Measurements from ENCODE around the gene KIF16B. TPM values are rescaled to one million over a fixed set of nuclear protein-coding genes. Genes with fewer than 3 reads are reported as not detected.
"Not testable (repeated sequence)": the region's sequence is repeated elsewhere in the genome, so short reads cannot be mapped to it uniquely, and the experiment has no call there.

The KIF16B gene
- total RNA-seq, 1 donor from 2014 or later, result 27.4 TPM

DNA sequence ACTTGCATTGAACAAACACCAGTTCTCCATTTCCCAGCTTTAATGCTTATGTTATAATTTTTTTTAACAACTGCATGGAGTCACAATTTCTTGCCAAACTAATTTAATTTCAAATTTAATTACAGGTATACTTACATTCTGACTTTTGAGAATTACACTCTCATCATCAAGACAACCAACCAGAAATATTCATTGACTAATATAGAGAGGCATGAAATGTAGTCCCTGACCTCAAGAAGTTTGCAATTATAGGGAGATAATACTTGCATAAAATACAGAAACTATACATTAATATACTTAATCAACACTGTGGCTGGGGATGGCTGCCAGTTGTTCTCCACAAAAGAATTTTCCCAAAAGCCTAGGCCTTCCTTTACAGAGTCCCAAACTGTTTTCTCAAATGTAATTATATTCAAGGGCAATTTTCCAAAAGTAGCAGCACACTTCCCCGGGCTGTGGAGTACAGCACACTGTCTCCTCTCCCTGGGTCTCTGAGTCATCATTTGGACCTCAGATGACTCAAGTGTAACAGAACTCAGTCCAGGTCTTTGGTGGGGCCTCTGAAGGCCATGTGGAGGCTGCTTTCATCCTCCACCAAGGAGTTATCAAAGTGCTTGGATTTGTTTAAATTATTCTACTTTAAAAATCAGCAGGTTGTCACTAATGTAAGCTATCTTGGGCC lies 114.1 kb downstream of the KIF16B start:
- ATAC-seq, result peak; percentile 90

DNA sequence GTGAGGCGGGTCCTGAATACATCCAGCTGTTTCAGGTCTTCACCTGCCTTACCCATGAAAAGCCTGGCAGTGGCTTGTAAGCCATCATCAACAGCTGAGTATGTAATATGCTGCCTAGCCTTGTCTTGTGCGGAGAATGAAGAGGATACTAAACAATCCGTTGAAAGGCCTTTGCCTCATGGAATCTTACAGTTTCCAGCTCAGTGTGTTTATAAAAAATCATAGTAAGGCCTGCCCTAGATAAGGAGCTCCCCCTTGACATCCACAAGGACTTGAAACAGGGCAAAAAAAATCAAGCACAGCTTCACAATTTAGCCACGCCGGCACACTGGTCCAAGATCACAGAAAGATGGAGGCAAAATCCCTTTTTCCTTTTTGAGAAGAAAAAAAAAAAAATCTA lies 115.7 kb downstream of the KIF16B start:
- DNase-seq (ENCODE audit: low spot score) (no peak), ATAC-seq (no peak)

More for the DNA sequence above, 114.1 kb downstream of the KIF16B start:
- DNase-seq (ENCODE audit: low spot score), result no peak
- intact Hi-C loops (cut with DNase I), result no loop called here

DNA sequence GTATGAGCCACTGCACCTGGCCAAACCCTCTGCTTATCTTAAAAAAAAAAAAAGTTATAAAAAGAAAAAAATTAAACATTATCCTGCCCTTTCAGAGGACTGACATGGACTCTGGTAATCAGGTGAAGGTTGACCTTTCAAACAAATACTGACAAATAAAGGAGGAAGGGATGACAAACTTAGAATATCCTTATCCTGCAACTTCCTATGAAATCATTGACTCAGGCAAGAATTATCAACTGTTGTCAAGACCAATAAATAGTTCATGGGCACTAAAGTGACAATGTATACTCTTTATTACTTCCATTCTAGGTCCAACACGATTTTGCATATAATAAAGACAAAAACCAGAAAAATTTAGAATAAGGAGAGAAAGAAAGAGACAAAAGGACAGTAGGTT lies 117.9 kb downstream of the KIF16B start:
- intact Hi-C loops (cut with DNase I), result no loop called here
- DNase-seq (ENCODE audit: low spot score) (no peak), ATAC-seq (no peak)

More for the DNA sequence above, 115.7 kb downstream of the KIF16B start:
- intact Hi-C loops (cut with DNase I), result no loop called here

DNA sequence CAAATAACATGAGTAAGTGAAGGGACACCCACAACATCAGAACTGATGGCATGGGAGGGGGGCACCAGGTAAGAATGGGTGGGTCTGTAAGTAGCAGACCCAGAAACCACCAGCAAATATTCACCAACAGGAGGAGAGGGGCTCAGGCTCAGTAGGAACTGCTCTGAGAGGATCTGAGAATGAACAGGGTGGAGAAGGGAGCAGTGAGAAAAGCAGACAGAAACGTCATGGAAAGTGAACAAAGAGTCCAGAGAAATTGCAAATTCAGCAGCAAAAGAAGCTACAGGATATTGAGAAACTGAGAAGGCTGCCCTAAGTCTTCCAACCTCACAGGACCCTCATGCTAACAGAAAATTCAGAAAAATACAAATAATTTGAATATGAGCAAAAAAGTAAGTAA lies 121.3 kb downstream of the KIF16B start:
- intact Hi-C loops (cut with DNase I), result no loop called here
- ATAC-seq, result peak; percentile 74
- no peak for DNase-seq (ENCODE audit: low spot score)

DNA sequence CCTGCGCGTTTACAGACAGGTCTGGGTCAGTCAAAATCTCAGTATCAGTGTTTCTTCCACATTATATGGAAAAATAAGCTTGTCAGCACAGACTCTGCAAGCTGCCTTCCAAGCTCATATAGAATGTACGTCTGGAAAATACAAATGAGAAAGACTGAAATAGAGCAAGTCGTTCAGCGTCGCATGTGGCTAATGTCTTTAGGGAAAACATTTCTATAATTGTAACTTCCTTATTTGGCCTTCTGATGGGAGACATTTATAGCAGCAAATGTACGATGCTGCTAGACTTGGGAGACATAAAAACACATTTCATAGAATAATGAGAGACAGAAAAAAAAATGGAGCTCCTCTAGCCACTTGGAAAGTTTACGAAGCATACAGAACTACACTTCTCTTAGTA lies 122.2 kb downstream of the KIF16B start:
- DNase-seq (ENCODE audit: low spot score) (no peak), ATAC-seq (peak; percentile 46)

DNA sequence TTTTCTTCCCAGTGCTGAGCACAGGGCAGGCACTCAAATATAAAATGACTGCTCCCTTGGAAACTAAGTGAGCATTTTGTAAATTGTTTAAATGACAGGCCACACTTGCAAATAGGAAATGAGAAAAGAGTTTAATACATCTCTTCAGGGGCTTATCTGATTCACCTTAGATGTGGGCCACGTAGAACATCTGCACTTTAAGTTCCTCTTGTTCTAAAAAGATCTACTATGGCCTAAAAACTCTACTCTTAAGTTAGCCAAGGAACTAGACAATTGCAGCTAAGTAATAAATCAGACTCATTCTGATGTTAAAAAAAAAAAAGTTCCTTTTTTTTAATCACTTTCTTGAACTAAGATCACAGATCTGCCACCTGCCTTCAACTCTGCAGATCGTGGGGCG lies 126.3 kb downstream of the KIF16B start:
- no peak for DNase-seq (ENCODE audit: low spot score)

More for the DNA sequence above, 122.2 kb downstream of the KIF16B start:
- intact Hi-C loops (cut with DNase I), result no loop called here

DNA sequence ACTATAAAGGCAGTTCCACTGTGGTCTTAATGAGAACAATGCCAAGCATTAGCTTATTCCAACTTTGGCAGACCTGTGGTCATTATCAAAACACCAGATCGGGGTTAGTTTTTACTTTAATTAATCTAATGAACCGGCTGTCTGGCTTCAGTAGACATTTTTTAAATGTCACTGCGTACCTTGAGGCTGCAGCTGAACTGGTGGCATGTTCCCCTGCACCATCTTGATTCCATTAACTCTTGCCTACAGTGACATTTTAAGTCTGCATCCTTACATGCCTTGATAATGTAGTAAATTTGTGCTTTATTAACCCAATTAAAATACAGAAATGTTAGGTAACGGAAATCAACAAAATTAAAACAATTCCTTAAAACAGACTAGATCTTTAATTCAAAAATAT lies 127.0 kb downstream of the KIF16B start:
- intact Hi-C loops (cut with DNase I), result no loop called here
- no peak for DNase-seq (ENCODE audit: low spot score)

More for the DNA sequence above, 126.3 kb downstream of the KIF16B start:
- ATAC-seq, result no peak
- intact Hi-C loops (cut with DNase I), result no loop called here

DNA sequence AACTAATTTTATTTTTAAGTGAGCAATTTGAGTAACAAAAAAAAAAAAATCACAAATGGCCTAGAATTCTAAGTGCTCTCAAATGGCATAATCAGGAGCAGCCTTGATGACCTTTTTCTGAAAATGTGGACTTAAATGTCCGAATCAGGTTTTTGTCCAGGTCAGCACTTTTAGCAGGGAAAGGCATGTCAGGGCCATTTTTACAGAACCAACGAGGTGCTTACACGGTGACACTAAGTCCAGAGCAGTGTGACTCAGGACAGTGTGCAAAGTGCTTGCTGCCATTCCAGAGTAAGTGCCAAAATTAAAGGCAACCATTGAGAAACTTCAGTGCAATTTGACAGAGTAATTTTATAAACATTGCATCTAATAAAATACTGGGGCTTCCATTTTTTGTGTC lies 127.8 kb downstream of the KIF16B start:
- no peak for ATAC-seq
- no peak for DNase-seq (ENCODE audit: low spot score)
- intact Hi-C loops (cut with DNase I), result no loop called here

More for the DNA sequence above, 127.0 kb downstream of the KIF16B start:
- ATAC-seq, result no peak

DNA sequence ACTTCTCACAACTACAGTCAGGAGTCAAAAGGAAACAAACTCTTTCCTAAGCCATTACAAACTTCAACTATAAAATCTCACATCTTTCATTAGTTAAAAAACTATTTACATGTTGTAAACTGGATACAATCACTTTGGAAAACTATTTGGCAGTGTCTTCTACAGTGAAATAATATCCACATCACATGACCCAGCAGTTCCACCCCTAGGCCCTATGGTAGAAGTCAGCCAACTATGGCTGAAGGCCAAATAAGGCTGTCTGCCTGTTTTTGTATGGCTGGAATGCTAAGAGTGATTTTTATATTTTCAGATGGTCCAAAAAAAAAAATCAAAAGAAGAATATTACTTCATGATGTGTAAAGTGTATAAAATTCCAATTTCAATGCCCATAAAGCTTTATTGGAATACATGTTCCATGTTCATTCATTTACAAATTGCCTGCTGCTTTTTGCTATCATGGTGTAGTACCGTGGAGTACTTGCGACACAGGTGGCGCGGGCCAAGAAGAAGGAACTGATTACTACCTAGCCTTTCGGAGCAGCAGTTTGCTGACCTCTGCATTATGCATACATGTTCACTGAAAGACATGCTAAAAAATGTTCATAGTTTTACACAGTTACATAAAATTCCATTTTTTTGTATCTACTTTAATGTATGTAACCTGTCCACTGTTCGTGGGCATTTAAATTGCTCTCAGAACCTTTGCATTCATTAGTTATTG lies 129.0 kb downstream of the KIF16B start:
- intact Hi-C loops (cut with DNase I), result no loop called here
- ATAC-seq, result peak; percentile 90
- DNase-seq (ENCODE audit: low spot score), result no peak

DNA sequence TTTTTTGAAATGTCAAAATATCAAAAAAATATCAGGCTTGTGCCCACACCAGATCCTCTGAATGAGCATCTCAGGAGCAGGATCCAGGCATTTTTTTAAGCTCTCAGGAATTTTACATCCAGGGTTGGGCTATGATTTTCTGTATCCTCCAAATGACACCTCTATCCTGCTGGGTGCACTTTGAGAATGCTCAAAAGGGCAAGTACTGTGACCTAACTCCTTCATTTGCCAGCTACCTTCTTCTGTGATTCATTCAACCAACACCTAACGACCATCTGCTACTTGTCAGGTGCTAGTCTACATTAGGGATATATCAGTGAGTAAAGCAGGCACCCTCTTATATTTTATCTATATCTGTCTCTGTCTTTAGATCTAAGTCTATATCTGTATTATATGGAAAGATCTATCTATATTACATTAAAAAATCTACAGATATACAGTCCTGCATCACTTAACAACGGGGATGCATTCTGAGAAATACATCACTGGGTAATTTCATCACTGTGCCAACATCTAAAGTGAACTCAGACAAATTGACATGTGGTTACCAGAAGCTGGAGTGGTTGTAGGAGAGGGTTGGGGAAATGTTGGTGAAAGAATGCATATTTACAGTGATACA lies 131.6 kb downstream of the KIF16B start:
- intact Hi-C loops (cut with DNase I), result no loop called here
- ATAC-seq, result no peak
- no peak for DNase-seq (ENCODE audit: low spot score)

DNA sequence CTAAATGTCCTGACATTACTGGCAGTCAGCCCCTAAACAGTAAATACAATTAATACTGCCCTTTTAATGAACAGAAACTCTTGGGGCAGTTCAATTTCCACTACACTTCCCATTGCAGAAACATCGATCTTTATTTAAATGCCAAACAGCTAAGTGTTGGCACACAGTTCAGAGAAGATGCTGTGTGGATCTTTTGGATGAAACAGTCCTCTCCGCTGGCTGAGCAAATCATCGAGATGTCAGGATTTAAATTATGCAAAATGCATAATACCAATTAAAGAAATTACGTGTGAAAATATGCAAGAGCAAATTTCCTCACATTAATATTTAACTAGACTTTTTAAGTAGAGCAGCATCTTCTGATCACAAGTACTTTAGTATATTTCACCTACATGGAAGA lies 132.6 kb downstream of the KIF16B start:
- intact Hi-C loops (cut with DNase I), result no loop called here
- DNase-seq (ENCODE audit: low spot score) (no peak), ATAC-seq (no peak)

DNA sequence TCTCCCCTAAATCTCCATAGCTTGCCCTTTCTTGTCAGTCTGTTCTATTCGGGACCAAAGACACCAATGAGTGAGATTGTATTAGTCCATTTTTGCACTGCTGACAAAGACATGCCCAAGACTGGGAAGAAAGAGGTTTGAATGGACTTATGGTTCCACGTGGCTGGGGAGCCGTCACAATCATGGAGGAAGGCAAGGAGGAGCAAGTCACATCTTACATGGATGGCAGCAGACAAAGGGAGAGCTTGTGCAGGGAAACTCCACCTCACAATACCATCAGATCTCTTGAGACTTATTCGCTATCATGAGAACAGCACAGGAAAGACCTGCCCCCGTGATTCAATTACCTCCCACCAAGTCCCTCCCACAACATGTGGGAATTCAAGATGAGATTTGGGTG lies 133.7 kb downstream of the KIF16B start:
- intact Hi-C loops (cut with DNase I); DNase-seq (ENCODE audit: low spot score); ATAC-seq: not testable (repeated sequence)

DNA sequence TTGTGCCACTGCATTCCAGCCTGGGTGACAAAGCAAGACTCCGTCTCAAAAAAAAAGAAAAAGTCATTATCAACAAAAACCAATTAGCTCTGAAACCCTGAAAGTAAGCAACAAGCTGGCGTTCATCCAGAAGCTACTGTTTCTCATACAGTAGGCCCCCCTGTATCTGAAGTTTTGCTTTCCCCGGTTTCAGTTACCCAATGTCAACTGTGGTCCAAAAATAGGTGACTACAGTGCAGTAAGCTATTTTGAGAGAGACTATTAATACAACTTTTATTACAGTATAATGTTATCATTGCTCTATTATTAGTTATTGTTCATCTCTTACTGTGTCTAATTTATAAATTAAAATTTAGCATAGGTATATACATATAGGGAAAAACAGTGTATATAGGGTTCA lies 135.1 kb downstream of the KIF16B start:
- intact Hi-C loops (cut with DNase I), result no loop called here
- no peak for ATAC-seq

DNA sequence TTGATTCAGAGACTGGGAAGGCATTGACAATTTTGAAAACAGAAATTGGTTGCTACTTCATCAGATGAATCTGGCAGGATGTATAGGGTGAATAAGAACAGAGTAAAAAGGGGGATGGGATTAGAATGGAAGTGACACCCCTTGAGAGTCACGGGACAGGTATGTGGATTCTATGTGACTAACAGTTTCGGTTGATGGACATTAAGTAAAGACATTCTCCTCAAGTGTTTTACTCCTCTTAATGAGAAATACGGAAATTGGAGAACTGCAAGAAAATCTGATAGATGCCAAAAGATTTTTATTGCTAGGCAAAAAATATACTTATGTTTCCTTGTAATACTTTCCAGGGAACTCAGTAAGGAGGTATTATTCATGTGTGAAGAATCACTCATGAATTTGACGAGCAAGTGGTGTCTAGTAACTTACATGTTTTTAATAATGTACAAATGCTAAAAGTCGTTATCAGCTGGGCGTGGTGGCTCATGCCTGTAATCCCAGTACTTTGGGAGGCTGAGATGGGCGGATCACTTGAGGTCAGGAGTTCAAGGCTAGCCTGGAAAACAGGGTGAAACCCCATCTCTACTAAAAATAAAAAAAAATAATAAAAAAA lies 135.8 kb downstream of the KIF16B start:
- intact Hi-C loops (cut with DNase I), result no loop called here
- no peak for DNase-seq (ENCODE audit: low spot score)
- ATAC-seq, result no peak

More for the DNA sequence above, 135.1 kb downstream of the KIF16B start:
- no peak for DNase-seq (ENCODE audit: low spot score)

DNA sequence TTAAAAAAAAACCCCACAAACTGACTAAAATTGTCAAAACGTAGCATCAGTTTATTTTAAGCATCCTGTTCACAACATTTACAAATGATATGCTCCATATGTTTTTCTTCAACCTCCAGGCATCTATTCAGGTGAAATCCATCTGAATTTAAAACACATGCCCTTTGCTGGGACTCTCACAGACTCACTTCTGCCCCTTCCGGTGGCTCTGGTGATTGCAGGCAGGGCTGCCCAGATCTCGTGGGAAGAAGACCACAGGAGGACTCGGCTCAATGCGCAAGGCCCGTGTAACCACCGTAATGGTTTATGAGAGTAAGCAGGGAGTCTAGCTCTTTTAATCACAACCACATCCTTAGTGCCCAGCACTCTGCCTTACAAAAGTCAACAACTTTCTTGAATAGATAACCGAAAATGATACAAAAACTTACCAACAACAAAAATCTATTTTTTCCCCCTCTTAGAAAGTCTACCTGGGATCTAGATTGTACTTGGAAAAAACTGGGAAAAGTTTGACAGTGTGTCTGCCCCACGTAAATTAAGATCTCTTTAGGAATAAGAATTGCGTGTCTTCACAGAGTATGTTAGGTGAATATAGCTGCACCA lies 139.1 kb downstream of the KIF16B start:
- no peak for ATAC-seq
- DNase-seq (ENCODE audit: low spot score), result peak; percentile 61
- intact Hi-C loops (cut with DNase I), result no loop called here

DNA sequence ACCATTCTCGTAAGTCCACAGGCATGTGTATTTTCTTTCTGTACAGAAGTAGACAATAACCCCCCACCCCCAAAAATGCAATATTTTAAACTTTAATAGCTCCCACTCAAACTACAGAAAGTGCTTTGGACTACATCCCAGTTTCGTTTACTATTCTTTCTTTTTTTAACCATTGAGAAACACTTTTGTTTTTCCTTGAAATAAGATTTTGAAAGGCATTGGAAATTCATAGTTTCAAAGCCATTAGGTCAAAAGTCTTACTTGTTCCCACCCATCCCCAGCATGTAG lies 140.0 kb downstream of the KIF16B start:
- DNase-seq (ENCODE audit: low spot score) (no peak), ATAC-seq (no peak)
- intact Hi-C loops (cut with DNase I), result no loop called here

DNA sequence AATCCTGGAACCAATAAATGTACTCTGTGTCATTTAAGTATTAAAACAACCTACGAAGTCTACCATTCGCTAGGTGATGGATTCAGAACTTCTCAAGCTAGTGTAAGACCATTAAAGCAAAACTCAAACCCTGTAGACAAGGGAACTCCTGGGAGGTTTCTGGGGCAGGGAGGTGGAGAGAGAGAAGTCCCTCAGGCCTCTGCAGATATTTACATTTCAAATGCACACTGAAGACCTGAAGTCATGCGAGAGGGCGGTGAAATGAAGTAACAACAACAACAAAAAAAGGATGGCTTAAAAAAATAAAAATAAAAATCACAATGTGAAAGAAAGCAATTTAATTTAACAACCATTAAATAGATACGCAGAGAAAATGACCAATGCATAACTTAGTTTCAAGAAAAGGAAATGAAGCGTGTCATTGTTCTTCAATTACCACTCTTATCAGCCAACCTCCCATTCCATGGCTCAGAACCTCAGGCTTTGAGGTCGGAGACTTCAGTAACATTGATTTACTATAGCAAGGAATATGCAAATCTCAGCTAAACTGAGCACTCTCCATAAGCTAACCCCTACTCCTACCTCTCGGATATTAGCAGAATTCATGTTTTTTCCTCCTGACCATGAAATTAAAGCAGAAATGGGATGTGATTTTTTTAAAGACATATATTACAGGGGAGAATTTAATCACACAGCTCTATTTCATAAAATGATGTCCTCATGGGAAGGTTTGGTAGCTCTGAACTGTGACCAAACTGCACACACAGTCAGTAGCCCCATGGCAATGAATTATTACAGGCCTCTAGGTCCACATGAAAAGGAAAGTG lies 140.6 kb downstream of the KIF16B start:
- no peak for DNase-seq (ENCODE audit: low spot score)
- ATAC-seq, result no peak
- intact Hi-C loops (cut with DNase I), result no loop called here

DNA sequence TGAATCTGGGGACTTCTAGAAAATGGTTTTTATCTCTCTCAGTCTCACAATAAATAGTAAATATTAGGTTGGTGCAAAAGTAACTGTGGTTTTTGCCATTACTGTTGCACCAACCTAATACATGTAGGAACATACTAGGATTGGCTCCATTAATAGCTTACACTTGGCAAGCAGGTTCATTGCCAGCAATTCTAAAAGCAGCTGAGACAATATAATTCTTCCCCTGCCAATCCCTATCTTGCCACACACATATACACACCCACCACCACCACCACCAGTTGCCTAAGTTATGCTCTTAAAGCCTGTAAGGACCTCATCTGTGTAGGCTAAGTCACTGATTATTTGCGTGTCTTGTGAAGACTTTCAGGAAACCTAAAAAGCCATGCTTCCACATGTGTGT lies 145.1 kb downstream of the KIF16B start:
- no peak for ATAC-seq
- DNase-seq (ENCODE audit: low spot score), result no peak

DNA sequence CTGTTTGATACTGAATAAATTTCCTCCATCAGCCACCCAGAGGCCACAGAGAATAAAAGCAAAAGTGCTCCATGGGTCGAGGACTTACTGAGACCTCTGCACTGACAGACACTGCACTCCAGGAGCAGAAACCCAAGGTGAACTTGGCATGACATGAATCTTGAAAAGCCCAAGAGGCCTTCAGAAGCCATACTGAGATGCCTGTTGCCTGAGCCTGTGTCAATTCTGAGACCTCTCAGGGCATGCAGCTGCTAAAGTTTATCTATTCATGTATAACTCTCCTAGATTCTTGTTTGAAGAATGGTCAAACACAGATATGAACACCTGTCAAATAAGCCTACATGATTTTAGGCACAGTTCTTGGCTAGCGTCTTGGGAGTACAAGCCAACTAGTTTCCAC lies 145.7 kb downstream of the KIF16B start:
- ATAC-seq, result no peak
- no peak for DNase-seq (ENCODE audit: low spot score)
- intact Hi-C loops (cut with DNase I), result no loop called here

More for the DNA sequence above, 145.1 kb downstream of the KIF16B start:
- intact Hi-C loops (cut with DNase I), result no loop called here

Measured in sciatic nerve (tissue), 2 donors.